ENCODE data around the gene PPP1R16B. TPM values are rescaled to one million over a fixed set of nuclear protein-coding genes. Genes with fewer than 3 reads are reported as not detected.

Gene PPP1R16B
- total RNA-seq, 1 donor from 2014 or later: 13.0 TPM

GRCh38 chr20:38770970-38771369 is 34.5 kb upstream of the PPP1R16B start:
- no peaks in the 10 kb centered on the region for H3K9me3 ChIP-seq
- ATAC-seq: no peak
- no peaks in the 10 kb centered on the region for H3K27me3 ChIP-seq (ENCODE audit: low read depth)
- intact Hi-C loops (cut with DNase I): no loop called here
- peaks cover 94% of the 10 kb centered on the region for H3K36me3 ChIP-seq
- H3K27ac ChIP-seq: no peak overlapping the region
- no peak for TF ChIP-seq CTCF (IDR thresholded peaks at IDR 0.05)
- no peak for DNase-seq
- H3K4me3 ChIP-seq: no peak overlapping the region
- no peaks in the 10 kb centered on the region for H3K4me1 ChIP-seq

- Histone ChIP-seq H3K4me1 (no peaks in the 10 kb centered on the region), H3K27ac (no peak overlapping the region), H3K4me3 (no peak overlapping the region), H3K36me3 (peaks cover 92% of the 10 kb centered on the region), H3K27me3 (ENCODE audit: low read depth) (no peaks in the 10 kb centered on the region), H3K9me3 (no peaks in the 10 kb centered on the region)
- TF ChIP-seq CTCF (IDR thresholded peaks at IDR 0.05): no peak
- DNase-seq (no peak), ATAC-seq (no peak)
- intact Hi-C loops (cut with DNase I): no loop called here
Observed at GRCh38 chr20:38771621-38772020, 33.9 kb upstream of the PPP1R16B start.

GRCh38 chr20:38774167-38774566 is 31.3 kb upstream of the PPP1R16B start:
- H3K9me3 ChIP-seq: no peaks in the 10 kb centered on the region
- H3K27me3 ChIP-seq (ENCODE audit: low read depth): no peaks in the 10 kb centered on the region
- H3K4me1 ChIP-seq: no peaks in the 10 kb centered on the region
- peaks cover 66% of the 10 kb centered on the region for H3K36me3 ChIP-seq
- no peak for ATAC-seq
- no peak overlapping the region for H3K4me3 ChIP-seq
- DNase-seq: no peak
- no peak overlapping the region for H3K27ac ChIP-seq
- TF ChIP-seq CTCF (IDR thresholded peaks at IDR 0.05): no peak
- intact Hi-C loops (cut with DNase I): no loop called here

- ATAC-seq: no peak
Observed at GRCh38 chr20:38776363-38776762, 29.1 kb upstream of the PPP1R16B start.

GRCh38 chr20:38779247-38780097 is 26.0 kb upstream of the PPP1R16B start:
- no peak overlapping the region for H3K27ac ChIP-seq
- intact Hi-C loops (cut with DNase I): no loop called here
- H3K36me3 ChIP-seq: peaks cover 15% of the 10 kb centered on the region
- no peaks in the 10 kb centered on the region for H3K4me1 ChIP-seq
- no peaks in the 10 kb centered on the region for H3K9me3 ChIP-seq
- no peak for ATAC-seq
- DNase-seq: no peak
- H3K4me3 ChIP-seq: no peak overlapping the region
- TF ChIP-seq CTCF (IDR thresholded peaks at IDR 0.05): no peak
- H3K27me3 ChIP-seq (ENCODE audit: low read depth): no peaks in the 10 kb centered on the region

More at GRCh38 chr20:38776363-38776762, 29.1 kb upstream of the PPP1R16B start:
- Histone ChIP-seq H3K27me3 (ENCODE audit: low read depth) (no peaks in the 10 kb centered on the region), H3K36me3 (peaks cover 45% of the 10 kb centered on the region), H3K27ac (no peak overlapping the region), H3K4me3 (no peak overlapping the region), H3K4me1 (no peaks in the 10 kb centered on the region), H3K9me3 (no peaks in the 10 kb centered on the region)
- TF ChIP-seq CTCF (IDR thresholded peaks at IDR 0.05): no peak
- intact Hi-C loops (cut with DNase I): no loop called here
- DNase-seq: no peak
